BE2C (cell line): ENCODE results near the gene CMIP.

ENCODE experiments used
- DNase-seq: peaks from one replicate; pipeline ENCODE4 v3.0.0-alpha.2; 2020
- H3K27me3 ChIP-seq: fragments of 250-450 bp; sonication (Bioruptor Pico); 2 replicates; pipeline ENCODE4 v1.5.1; 2020; ENCODE audit warnings: mild to moderate bottlenecking
- H3K36me3 ChIP-seq: fragments of 250-450 bp; sonication (Bioruptor Pico); 2 replicates; pipeline ENCODE4 v1.5.1; 2020; ENCODE audit warnings: mild to moderate bottlenecking
- H3K4me1 ChIP-seq: fragments of 250-450 bp; sonication (Bioruptor Pico); 2 replicates; pipeline ENCODE4 v1.5.1; 2020
- H3K4me3 ChIP-seq: 2 replicates; pipeline ENCODE4 v1.5.1; 2011; ENCODE audit warnings: low read depth, low read length
- H3K9me3 ChIP-seq: fragments of 250-450 bp; sonication (Bioruptor Pico); 2 replicates; pipeline ENCODE4 v1.5.1; 2020
- TF ChIP-seq, protein P1 (sequence below): IDR thresholded peaks from 2 replicates; pipeline ENCODE4 v1.5.1; 2012; ENCODE audit warnings: mild to moderate bottlenecking, low read depth, low read length

CMIP gene

DNA sequence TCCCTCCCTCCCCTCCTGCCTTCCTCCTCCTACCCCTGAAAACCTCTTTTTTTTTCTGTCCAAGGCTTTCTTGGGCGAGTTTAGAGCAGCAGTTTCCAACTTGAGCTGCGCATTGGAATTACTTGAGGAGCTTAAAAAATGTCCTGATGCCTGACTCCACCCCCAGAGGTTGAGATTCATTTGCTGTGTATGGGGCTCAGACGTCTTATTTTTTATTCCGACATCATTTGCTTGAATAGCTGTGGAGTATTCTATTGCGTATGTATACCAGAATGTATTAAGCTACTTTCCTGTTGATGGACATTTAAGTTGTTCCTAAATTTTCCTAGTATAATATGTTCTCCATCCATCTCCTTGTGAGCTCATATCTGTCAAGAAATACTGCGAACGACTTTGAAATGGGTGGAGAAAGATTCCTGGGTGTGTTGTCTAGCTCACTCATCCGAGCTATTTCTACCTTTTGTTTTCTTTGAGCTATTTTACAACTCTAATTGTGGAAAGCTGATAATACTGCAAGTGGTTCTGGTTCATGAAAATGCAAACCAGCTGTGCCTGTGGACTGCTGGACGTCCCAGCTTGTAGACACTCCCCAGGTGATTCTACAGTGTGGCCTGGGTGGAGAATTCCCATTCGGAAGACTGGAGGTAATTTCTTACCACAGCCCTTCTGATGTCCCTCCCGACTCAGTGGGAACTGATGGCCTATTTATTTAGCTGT lies 40.5 kb downstream of the CMIP start:
- H3K9me3 ChIP-seq, result no peaks in the 10 kb centered on the region
- no peak for DNase-seq
- H3K4me1 ChIP-seq, result no peaks in the 10 kb centered on the region
- TF ChIP-seq, protein P1, sequence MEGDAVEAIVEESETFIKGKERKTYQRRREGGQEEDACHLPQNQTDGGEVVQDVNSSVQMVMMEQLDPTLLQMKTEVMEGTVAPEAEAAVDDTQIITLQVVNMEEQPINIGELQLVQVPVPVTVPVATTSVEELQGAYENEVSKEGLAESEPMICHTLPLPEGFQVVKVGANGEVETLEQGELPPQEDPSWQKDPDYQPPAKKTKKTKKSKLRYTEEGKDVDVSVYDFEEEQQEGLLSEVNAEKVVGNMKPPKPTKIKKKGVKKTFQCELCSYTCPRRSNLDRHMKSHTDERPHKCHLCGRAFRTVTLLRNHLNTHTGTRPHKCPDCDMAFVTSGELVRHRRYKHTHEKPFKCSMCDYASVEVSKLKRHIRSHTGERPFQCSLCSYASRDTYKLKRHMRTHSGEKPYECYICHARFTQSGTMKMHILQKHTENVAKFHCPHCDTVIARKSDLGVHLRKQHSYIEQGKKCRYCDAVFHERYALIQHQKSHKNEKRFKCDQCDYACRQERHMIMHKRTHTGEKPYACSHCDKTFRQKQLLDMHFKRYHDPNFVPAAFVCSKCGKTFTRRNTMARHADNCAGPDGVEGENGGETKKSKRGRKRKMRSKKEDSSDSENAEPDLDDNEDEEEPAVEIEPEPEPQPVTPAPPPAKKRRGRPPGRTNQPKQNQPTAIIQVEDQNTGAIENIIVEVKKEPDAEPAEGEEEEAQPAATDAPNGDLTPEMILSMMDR, result no peak
- H3K36me3 ChIP-seq, result no peaks in the 10 kb centered on the region
- H3K4me3 ChIP-seq, result no peak overlapping the region
- no peaks in the 10 kb centered on the region for H3K27me3 ChIP-seq

DNA sequence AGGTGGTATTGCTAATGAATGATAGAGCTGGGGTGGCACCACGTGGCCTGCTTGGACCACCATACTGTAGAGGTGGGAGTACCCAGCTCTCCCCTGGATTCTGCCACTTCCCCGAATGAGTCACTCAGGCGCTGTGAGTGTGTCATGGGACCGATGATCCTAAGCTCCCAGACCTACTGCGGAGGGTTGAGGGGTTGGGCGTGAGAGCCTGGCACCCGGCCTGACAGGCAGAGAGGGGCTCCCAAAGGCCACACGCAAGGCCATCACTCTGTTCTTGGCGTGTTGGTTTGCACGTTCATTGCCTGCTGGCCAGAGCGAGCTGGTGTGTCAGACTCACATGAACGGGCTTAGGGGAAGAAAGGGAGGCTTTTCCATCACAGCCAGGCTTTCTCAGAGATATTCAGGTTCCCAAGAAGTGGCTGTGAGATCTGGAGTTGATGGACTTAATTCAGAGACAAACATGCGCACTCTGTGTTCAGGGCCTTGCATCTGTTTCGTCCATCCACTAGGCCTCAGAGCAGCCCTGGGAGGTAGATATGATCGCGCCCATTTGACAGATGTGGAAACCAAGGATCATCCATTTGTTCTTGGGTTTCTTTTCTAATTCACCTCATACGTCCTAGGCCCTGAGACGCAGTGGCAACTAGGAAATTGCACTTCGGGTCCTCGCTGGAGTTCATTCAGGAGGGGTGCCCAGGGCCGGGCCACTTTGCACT lies 41.4 kb downstream of the CMIP start:
- no peaks in the 10 kb centered on the region for H3K9me3 ChIP-seq
- H3K36me3 ChIP-seq, result no peaks in the 10 kb centered on the region
- no peaks in the 10 kb centered on the region for H3K27me3 ChIP-seq
- H3K4me1 ChIP-seq, result no peaks in the 10 kb centered on the region
- no peak for DNase-seq
- no peak overlapping the region for H3K4me3 ChIP-seq
- TF ChIP-seq, protein P1, result no peak

DNA sequence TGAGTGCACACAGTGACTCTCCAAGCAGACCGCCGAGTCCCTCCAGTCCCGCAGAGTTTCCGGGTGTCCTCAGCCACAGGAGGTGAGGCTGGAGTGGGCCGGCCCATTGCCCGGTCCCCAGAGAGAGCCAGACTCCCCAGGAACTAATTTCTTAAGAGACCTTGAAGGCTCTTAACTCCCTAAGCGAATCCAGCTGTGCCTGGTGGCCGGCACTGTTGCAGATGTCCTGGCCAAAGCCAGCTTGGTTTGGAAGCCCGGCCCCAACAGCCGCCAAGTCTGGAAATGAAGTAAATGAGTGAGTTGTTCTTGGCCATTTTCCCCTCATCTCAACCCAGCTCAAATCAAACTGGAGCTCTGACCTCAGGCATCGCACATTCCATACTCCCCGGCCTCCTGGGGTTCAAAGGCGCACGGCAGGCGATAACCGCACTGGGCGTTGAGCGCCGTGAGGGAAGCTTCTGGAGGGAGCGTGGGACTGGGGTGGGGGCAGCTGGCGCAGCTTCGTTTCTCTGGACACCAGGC lies 42.0 kb downstream of the CMIP start:
- no peak for DNase-seq
- Histone ChIP-seq H3K4me3 (no peak overlapping the region), H3K36me3 (no peaks in the 10 kb centered on the region), H3K27me3 (no peaks in the 10 kb centered on the region), H3K4me1 (no peaks in the 10 kb centered on the region), H3K9me3 (no peaks in the 10 kb centered on the region)
- TF ChIP-seq, protein P1, result no peak

DNA sequence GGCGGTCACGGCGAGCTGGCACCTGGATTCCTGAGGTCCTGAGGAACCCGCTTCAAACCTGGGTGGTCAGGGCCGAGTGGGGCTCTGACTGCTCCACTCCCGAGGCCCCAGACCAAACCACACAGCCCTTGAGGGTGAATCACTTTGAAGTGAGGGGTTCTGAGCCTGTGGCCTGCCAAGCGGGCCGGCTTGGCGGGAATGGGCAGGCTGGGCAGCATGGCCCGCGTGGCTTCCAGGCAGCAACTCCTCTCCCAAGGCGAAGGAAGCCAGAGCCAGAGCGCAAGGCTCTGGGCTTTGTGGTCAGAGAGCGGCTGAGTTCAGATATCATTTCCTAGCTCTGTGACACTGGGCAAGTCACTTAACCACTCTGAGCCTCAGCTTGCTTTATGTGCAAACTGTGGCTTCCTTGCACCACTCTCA lies 42.7 kb downstream of the CMIP start:
- TF ChIP-seq, protein P1, result no peak
- no peak for DNase-seq
- no peaks in the 10 kb centered on the region for H3K27me3 ChIP-seq
- H3K4me1 ChIP-seq, result no peaks in the 10 kb centered on the region
- H3K4me3 ChIP-seq, result no peak overlapping the region
- no peaks in the 10 kb centered on the region for H3K36me3 ChIP-seq
- H3K9me3 ChIP-seq, result no peaks in the 10 kb centered on the region

DNA sequence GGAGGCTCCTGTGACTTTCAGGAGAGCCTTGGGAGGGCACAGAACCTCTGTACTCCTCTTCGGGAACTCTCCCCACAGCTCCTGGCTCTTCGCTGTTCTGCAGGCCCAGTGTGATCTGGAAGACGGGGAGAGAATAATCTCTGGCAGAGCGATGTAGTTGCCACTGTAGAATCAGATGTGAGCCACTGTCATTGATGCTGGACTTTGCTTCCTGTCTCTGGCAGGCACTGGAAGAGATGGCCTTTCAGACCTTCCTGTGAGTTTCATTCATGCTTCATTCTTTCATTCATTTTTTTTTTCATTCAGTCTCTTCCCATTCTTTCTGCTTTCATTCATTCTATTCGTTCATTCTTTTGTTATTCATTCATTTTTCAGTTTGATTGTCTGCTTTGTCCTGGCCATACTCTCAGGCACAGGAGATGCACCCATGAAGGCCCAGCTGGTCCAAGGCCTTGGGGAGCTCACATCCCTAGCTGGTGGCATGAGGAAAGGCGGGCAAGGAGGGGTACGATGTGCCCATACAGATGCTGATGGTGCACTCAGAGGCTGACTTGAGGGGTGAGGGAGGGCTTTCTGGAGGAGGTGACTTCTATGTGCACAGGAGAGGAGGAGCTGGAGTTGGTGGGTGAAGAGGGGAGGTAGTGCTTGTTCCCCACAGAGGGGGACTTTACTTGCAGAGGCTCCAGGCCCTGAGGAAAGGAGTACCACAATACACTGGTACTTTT lies 44.2 kb downstream of the CMIP start:
- no peak overlapping the region for H3K4me3 ChIP-seq
- no peak for DNase-seq
- H3K4me1 ChIP-seq, result no peaks in the 10 kb centered on the region

More for the DNA sequence above, 44.2 kb downstream of the CMIP start:
- TF ChIP-seq, protein P1, result no peak
- Histone ChIP-seq H3K9me3 (no peaks in the 10 kb centered on the region), H3K36me3 (no peaks in the 10 kb centered on the region), H3K27me3 (no peaks in the 10 kb centered on the region)
